Measurements from ENCODE around the gene CACNA1S.

CACNA1S gene

DNA sequence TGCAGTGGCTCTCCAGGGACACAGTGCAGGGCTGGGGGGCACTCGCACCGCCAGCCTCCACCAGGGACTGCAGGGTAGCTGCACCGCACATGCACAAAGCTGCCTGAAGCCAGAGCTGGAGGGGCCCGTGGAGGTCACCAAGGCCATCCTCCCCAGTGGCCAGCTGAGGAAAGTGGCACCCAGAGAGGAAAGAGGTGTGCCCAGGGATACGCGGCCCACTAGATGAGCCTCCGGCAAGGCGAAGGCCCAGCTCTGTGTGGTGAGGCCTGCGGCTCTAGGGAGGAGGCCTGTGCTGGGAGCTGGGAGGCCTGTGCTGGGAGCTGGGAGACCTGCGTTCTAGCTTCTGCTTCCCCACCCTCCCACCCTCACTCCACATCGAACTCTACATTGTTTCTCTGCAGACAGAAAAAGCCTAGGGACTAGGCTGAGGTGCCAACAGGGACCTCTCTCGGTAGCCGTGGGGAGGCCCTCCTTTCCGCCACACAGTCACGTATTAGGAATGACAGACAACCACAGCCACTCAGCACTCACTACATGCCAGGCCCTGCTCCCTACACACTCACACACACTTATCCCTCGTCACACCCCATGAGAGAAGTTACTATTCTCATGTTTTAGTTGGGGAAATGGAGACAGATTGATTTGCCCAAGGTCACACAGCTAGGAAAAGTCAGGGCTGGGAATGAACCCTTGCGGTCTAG is 15.7 kb upstream of the CACNA1S start:
- Mint-ChIP-seq H3K36me3 (peaks cover 3% of the 10 kb centered on the region), H3K27me3 (peaks cover 8% of the 10 kb centered on the region), H3K4me1 (no peaks in the 10 kb centered on the region), H3K27ac (no peak overlapping the region), H3K9me3 (no peaks in the 10 kb centered on the region), H3K4me3 (no peak overlapping the region)

DNA sequence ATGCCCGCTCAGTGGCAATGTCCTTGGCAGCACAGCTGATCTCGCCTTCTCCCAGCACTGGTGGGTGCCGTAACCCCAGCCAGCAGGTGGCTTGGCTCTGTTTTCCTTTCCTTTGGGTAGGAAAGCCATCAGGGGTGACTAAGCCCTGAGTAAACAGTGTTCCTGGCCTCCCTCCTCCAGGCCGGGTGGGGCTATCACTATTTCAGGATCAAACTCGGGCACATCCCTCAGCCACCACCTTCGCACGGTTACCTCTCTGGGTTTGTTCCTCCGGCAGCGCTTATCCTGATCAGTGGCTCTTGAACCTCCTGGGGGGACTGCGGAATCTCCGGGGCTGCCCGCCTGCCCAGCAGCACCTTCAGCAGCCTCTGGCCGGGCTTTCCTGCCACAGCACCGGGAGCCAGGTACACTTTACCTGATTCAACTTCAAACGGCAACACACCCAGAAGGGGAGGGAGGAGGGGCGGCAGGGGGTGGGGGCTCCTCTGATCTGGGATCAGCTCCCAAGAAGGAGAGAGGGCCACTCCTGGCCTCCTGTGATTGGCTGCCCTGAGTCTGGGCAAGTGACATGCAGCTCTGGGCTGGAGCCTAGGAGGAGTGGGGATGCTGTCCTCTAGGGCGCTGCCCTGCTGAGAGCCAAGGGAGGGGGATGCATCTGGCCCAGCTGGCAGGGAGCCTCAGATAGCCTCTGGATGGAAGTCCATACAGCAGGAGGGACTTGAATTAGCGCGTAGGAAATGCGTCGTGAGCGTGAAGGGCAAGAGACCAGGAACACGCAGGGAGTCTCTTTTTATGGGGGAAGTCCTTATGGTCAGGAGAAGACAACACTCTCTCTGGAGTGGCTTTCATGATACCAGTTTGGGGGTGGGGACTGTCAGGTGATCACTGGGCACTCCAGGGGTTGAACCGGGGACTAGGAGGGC is 14.9 kb upstream of the CACNA1S start, which contains the start of gene ASCL5:
TSS of gene ASCL5 (minus strand) at position 353 of the 923 bp plus-strand sequence. CDS start 11,812 bp downstream, outside the sequence.
- Mint-ChIP-seq H3K27ac (no peak within 1 kb of the TSS), H3K4me1 (no peaks in the 10 kb centered on the region)

DNA sequence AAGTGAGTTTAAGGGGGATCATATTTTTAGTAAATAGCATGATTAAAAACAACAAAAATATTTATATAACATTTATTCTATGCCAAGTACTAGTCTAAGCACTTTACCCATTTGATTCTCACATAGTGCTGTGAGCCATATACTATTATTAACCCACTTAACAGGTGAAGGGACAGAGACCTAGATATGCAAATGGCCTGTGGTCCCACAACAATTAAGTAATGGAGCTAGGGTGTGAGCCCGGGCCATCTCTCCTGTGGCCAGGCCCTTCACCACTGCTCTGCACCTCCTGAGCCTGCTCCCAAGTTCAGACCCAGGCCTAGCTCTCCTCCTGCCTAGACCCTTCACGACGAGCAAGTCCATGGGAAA is 14.2 kb upstream of the CACNA1S start:
- Mint-ChIP-seq H3K9me3 (no peaks in the 10 kb centered on the region), H3K27me3 (peaks cover 8% of the 10 kb centered on the region), H3K36me3 (no peaks in the 10 kb centered on the region)

More for the DNA sequence above, 14.9 kb upstream of the CACNA1S start, which contains the start of gene ASCL5:
- H3K36me3 Mint-ChIP-seq, result peaks cover 3% of the 10 kb centered on the region
- H3K27me3 Mint-ChIP-seq, result peaks cover 8% of the 10 kb centered on the region
- H3K4me3 Mint-ChIP-seq, result no peak within 1 kb of the TSS
- H3K9me3 Mint-ChIP-seq, result no peaks in the 10 kb centered on the region

DNA sequence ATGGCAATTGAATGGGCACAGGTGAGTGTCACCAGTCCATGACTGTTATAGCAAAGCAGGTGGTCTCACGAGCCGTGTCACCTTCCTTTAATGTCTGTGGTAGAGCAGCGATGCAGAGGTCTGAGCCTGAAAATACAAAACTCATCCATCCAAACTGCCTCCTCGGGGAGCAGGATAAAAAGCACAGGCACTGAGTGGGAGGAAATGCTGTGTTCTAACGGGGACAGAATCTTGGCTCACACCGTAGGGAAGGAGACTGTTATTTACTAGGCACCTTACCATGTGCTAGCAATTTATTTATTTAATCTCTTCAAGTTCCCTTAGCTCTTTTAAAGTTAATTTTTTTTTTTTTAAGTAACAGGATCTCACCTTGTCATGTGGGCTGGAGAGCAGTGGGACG is 13.6 kb upstream of the CACNA1S start:
- Mint-ChIP-seq H3K4me3 (no peak overlapping the region), H3K27ac (no peak overlapping the region), H3K9me3 (no peaks in the 10 kb centered on the region), H3K36me3 (no peaks in the 10 kb centered on the region), H3K4me1 (no peaks in the 10 kb centered on the region), H3K27me3 (peaks cover 8% of the 10 kb centered on the region)

More for the DNA sequence above, 14.2 kb upstream of the CACNA1S start:
- no peak overlapping the region for H3K4me3 Mint-ChIP-seq
- H3K4me1 Mint-ChIP-seq, result no peaks in the 10 kb centered on the region
- no peak overlapping the region for H3K27ac Mint-ChIP-seq

DNA sequence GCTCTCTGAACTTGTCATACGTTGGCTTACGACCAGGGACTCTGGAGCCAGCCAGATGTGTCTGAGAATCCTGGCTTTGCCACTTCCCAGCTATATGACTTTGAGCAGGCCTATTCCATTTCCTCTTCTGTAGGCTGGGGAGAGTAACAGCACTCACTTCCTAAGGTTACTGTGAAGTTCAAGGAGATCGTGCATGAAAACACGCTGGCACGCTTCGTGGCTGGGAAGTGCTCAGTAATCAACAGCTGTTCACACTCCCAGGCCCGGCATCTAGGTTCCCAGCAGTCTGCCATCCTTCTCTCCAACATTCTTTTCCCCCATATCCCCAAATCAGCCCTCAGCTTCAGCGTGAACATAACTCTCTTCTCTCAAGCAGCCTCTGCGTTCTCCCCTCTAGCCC is 12.8 kb upstream of the CACNA1S start:
- H3K4me3 Mint-ChIP-seq, result no peak overlapping the region

DNA sequence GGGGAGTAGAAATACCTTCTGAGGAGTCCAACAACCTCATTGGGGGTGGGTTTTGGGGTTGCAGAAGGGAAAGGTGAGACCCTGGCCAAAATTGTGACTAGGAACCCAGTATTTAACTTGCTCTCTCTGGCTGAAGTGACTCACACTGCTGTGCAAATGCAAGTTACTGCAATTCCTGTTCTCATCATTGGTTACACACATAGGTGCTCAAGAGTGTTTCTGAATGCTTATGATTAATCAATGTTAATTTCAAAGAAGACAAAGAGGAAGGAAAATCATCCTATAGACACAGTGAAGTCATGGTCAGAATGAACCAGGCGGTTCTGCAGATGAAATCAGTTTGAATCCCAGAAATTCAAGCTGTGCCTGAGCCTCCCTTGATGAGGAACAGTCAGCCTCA is 11.6 kb upstream of the CACNA1S start:
- H3K4me3 Mint-ChIP-seq, result no peak overlapping the region
- peaks cover 8% of the 10 kb centered on the region for H3K27me3 Mint-ChIP-seq
- no peaks in the 10 kb centered on the region for H3K9me3 Mint-ChIP-seq
- no peak overlapping the region for H3K27ac Mint-ChIP-seq
- H3K36me3 Mint-ChIP-seq, result no peaks in the 10 kb centered on the region
- H3K4me1 Mint-ChIP-seq, result peaks cover 12% of the 10 kb centered on the region

More for the DNA sequence above, 12.8 kb upstream of the CACNA1S start:
- H3K27ac Mint-ChIP-seq, result no peak overlapping the region
- peaks cover 4% of the 10 kb centered on the region for H3K4me1 Mint-ChIP-seq
- H3K27me3 Mint-ChIP-seq, result peaks cover 8% of the 10 kb centered on the region
- no peaks in the 10 kb centered on the region for H3K36me3 Mint-ChIP-seq
- H3K9me3 Mint-ChIP-seq, result no peaks in the 10 kb centered on the region

DNA sequence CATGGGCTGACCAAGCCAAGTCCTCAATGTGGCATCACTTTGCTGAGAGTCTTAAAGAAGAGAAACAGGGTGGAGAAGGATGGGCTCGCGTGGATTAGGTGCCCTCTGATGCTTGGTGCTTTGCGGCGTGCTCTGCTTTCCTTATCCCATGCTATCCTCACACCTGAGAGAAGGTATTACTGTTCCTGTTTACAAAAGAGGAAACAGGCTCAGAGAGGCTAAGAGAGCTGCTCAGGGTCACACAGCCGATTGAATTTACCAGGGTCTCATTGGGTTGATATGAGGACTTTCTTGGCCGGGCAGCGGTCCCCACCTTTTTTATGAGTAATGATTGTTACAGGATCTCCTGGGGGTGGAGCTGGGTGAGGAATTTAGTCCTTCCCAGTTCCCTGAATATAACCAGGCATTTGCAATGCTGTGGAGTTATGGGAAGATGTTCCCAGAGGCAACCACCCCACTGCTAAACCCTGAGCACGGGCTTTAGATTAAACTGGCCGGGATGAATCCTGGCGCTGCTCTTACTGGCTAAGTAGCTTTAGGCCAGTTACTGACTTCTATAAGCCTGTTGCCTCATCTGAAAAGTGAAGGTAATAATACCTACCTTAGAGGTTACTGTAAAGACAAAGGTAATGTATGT is 10.2 kb upstream of the CACNA1S start:
- Mint-ChIP-seq H3K4me1 (peaks cover 12% of the 10 kb centered on the region), H3K27ac (no peak overlapping the region), H3K36me3 (no peaks in the 10 kb centered on the region), H3K27me3 (peaks cover 6% of the 10 kb centered on the region), H3K9me3 (no peaks in the 10 kb centered on the region), H3K4me3 (no peak overlapping the region)

DNA sequence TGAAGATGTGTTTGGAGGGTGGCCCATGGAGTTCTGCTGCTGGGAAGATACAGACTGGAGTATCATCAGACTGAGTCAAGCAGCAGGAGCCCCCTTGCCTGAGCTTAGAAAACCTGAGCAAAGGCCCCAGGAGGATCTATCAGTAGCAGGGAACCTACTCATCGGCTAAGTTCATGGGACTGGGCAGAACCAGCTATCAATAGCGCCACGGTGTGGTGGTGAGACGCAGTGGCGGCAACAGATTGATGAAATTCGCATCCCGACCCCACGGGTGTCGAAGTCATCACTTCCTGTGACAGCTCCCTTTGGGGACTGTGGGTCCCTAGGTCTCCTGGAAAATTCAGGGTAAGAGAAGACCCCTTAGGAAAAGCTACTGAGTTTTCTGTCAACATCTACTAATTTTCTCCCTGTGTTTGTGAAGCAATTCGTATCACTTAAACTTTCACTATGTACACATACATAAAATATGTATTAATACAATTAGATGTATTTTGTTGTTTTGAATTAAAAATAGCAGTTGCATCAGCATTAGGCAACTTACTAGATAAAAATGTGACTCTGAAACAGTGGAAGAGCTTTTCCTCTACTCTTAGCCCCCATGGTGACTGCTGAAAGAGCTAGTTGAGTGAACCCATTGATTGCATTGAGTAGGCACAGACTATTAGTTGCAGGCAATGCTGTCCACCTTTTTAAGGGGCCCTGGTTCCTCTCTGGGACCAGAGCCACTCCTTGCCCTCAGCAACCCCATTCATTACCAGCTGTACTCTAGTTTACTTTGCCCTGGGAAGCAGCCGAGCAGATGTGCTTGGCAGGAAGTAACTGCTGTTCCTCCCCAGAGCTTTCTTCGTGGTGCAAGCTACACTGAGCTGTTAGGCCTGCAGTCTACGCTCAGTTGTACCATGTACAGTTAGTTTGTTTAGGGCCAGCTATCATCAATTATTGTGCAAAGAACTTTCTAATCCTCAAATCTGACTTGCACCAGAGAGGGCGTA is 7.3 kb upstream of the CACNA1S start:
- Mint-ChIP-seq H3K9me3 (no peaks in the 10 kb centered on the region), H3K36me3 (no peaks in the 10 kb centered on the region), H3K4me1 (peaks cover 20% of the 10 kb centered on the region), H3K27me3 (no peaks in the 10 kb centered on the region), H3K27ac (no peak overlapping the region), H3K4me3 (no peak overlapping the region)

DNA sequence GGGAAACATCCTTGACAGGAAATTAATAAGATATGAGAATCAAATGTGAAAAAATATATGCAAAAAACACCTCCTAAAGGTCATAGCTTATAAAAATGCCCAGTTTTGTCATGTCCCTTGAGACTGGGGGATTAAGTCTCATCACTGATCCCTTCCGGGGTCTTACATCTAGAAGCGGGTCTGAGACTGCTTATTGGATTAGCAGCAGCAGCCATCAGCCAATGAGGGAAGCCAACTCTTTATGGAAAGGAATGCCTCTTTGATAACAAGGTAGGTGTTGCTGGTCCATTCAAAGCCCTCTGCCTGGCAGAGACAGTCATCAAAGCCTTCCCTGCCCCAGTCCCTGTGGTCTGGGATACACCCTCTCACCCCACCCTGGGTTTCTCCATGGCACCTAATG is 3.9 kb upstream of the CACNA1S start:
- no peak overlapping the region for H3K4me3 Mint-ChIP-seq
- peaks cover 20% of the 10 kb centered on the region for H3K4me1 Mint-ChIP-seq

DNA sequence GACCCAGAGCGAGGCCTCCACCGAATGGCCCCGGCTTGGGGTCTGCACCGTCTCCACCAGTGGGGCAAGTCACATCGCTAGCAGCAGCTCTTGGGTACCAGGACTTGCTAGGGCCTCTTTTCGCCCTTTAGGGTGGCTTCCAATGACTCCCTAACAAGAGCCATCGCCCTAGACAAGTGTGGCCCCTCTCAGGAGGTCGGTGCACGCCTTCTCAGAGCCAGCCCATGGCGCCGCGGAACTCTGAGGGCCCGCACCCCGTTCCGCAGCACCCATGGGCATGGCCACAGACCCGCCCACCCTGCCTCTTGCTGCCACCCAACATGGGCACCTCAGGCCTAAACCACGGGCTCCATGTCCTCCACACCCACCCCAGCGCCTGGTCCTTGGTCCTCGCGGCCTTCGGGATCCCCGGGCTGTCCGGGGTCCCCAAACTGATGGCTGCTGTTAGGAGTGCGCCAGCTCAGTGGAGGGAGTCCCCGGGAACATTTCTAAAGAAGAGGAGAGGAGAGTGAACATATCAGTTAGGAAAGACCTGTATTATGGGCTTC is 3.2 kb upstream of the CACNA1S start:
- H3K27ac Mint-ChIP-seq, result no peak overlapping the region
- H3K27me3 Mint-ChIP-seq, result no peaks in the 10 kb centered on the region
- no peaks in the 10 kb centered on the region for H3K9me3 Mint-ChIP-seq
- peaks cover 20% of the 10 kb centered on the region for H3K4me1 Mint-ChIP-seq
- H3K4me3 Mint-ChIP-seq, result no peak overlapping the region
- no peaks in the 10 kb centered on the region for H3K36me3 Mint-ChIP-seq

More for the DNA sequence above, 3.9 kb upstream of the CACNA1S start:
- Mint-ChIP-seq H3K27ac (no peak overlapping the region), H3K36me3 (no peaks in the 10 kb centered on the region), H3K27me3 (no peaks in the 10 kb centered on the region), H3K9me3 (no peaks in the 10 kb centered on the region)

DNA sequence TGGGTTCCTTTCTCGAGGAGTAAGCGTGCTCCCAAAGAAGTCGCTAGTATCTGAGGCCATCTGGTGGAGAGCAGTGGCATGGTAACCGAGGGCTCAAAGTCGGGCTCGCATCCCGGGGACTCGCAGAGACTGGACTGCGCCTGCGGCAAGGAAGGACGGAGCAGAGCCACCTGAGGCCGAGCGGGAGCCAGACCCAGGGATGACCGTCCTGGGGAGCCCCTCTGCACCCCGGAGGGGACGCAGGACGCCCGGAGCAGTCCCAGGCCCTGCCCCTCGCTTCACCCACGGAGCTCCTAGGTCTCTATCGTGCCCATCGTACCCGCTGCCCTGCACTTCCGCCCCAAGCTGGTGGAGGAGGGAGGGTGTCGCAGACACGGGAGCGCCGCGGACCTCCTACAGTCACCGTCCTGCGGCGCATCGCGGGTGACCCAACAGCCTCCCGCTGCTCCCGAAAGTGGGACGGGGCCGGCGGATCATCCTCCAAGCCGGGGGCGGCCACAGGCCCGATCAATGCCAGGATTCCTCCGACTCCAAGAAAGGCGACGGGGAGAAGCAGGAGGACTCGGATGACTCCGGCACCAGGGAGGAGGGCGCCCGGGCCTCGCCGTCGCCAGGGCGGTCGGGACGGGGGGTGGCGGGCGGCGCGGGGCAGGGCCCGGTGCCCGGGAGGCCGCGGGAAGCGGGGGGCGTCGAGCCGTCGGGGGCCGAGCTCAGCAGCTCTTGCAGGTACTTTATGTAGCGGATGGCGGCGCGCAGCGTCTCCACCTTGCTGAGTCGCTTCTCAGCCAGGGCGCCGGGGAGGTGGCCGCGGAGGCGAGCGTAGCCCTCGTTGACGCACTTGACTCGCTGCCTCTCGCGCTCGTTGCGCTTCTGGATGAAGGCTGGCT is 2.3 kb upstream of the CACNA1S start:
- Mint-ChIP-seq H3K27me3 (no peaks in the 10 kb centered on the region), H3K36me3 (no peaks in the 10 kb centered on the region), H3K4me1 (peaks cover 10% of the 10 kb centered on the region), H3K9me3 (no peaks in the 10 kb centered on the region), H3K4me3 (peak overlapping the region; percentile 92), H3K27ac (no peak overlapping the region)

DNA sequence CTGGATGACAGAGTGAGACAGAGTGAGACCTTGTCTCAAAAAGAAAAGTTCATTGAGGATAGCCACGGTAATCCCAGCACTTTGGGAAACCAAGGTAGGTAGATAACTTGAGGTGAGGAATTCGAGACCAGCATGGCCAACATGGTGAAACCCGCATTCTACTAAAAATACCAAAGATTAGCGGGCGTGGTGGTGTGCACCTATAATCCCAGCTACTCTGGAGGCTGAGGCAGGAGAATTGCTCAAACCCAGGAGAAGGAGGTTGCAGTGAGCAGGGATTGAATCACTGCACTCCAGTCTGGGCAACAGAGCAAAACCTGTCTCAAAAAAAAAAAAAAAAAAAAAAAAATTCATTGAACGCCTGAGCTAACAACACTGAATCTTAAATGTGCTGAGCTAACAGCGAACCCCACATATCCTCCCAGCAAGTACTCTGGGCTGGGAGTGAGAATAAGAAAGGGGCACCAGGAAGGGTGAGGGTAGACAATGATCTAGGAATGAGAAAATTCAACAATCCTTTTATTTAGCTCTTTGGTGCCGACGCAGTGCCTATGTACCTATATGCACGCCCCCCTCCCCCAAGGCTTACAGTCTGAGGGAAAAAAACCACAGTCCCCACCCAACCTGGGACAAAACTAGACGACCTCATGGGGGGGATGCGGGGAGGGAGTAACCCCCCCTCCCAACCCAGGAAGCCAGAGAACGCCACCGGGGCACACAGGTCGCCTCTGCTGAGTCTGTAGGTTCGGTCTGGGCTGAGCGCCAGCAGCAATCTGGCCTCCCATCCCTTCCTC is 1.4 kb upstream of the CACNA1S start:
- Mint-ChIP-seq H3K27ac (no peak overlapping the region), H3K9me3 (no peaks in the 10 kb centered on the region)

DNA sequence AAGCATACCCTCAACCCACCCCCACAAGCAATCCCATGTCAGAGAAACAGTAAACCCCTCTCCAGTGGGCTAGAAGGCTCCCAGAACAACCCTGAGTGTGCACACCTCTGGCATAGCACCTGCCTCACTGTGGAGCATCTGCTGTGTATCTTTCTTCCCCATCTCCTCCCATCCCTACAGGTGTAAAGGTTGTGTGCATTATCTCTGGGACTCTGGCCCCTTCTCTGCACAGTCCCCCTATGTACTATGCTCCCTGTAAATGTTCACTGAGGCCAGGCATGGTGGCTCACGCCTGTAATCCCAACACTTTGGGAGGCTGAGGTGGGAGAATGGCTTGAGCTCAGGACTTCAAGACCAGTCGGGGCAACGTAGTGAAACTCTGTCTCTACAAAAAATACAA is 700 bp upstream of the CACNA1S start:
- Mint-ChIP-seq H3K27ac (no peak overlapping the region), H3K4me1 (peaks cover 8% of the 10 kb centered on the region), H3K27me3 (no peaks in the 10 kb centered on the region), H3K4me3 (peak overlapping the region; percentile 49), H3K36me3 (no peaks in the 10 kb centered on the region), H3K9me3 (no peaks in the 10 kb centered on the region)

More for the DNA sequence above, 1.4 kb upstream of the CACNA1S start:
- Mint-ChIP-seq H3K36me3 (no peaks in the 10 kb centered on the region), H3K27me3 (no peaks in the 10 kb centered on the region), H3K4me3 (peak overlapping the region; percentile 92), H3K4me1 (peaks cover 8% of the 10 kb centered on the region)
